ENCODE data around the gene C22orf39.

The C22orf39 gene

GRCh38 chr22:19406846-19407245 lies 40.7 kb downstream of the C22orf39 start:
- TF ChIP-seq CTCF (IDR thresholded peaks at IDR 0.05; ENCODE audit: low read length, missing control alignments), result no peak
- no peak for DNase-seq (ENCODE audit: low read depth)
- no peak overlapping the region for H3K4me3 ChIP-seq (replicated peaks; ENCODE audit: low read depth, low read length)

- DNase-seq (ENCODE audit: low read depth), result no peak
- no peak for TF ChIP-seq CTCF (IDR thresholded peaks at IDR 0.05; ENCODE audit: low read length, missing control alignments)
- no peak overlapping the region for H3K4me3 ChIP-seq (replicated peaks; ENCODE audit: low read depth, low read length)
Measured at GRCh38 chr22:19406281-19406811, 41.2 kb downstream of the C22orf39 start.

DNA sequence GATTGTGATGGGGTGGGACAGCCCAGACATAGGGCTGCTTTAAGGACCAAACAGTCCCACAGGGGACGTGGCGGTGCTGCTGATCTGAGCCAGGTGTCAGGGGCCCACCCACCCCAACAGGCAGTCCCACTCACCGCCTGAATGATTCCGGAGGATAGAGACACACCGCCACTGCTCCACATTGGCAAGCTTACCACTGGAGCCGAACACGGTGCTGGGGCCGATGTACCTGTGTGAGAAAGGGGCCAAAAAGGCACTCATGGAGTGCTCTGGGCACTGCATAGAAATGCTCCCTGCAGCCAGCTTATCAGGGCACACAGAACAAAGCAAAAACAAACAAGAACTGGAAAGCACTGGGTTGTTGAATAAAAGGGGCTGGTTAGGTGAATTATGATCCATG lies 41.9 kb downstream of the C22orf39 start:
- TF ChIP-seq CTCF (IDR thresholded peaks at IDR 0.05; ENCODE audit: low read length, missing control alignments), result no peak
- H3K4me3 ChIP-seq (replicated peaks; ENCODE audit: low read depth, low read length), result no peak overlapping the region

GRCh38 chr22:19405133-19405532 lies 42.4 kb downstream of the C22orf39 start:
- DNase-seq (ENCODE audit: low read depth), result no peak
- TF ChIP-seq CTCF (IDR thresholded peaks at IDR 0.05; ENCODE audit: low read length, missing control alignments), result no peak

More for the DNA sequence above, 41.9 kb downstream of the C22orf39 start:
- no peak for DNase-seq (ENCODE audit: low read depth)

GRCh38 chr22:19404676-19405075 lies 42.8 kb downstream of the C22orf39 start:
- TF ChIP-seq CTCF (IDR thresholded peaks at IDR 0.05; ENCODE audit: low read length, missing control alignments), result no peak
- no peak for DNase-seq (ENCODE audit: low read depth)
- H3K4me3 ChIP-seq (replicated peaks; ENCODE audit: low read depth, low read length), result no peak overlapping the region

More at GRCh38 chr22:19405133-19405532, 42.4 kb downstream of the C22orf39 start:
- no peak overlapping the region for H3K4me3 ChIP-seq (replicated peaks; ENCODE audit: low read depth, low read length)

- no peak for DNase-seq (ENCODE audit: low read depth)
- no peak for TF ChIP-seq CTCF (IDR thresholded peaks at IDR 0.05; ENCODE audit: low read length, missing control alignments)
Measured at GRCh38 chr22:19402642-19403191, 44.8 kb downstream of the C22orf39 start.

GRCh38 chr22:19401483-19401882 lies 46.0 kb downstream of the C22orf39 start:
- no peak for TF ChIP-seq CTCF (IDR thresholded peaks at IDR 0.05; ENCODE audit: low read length, missing control alignments)
- no peak for DNase-seq (ENCODE audit: low read depth)
- H3K4me3 ChIP-seq (replicated peaks; ENCODE audit: low read depth, low read length), result no peak overlapping the region

More at GRCh38 chr22:19402642-19403191, 44.8 kb downstream of the C22orf39 start:
- H3K4me3 ChIP-seq (replicated peaks; ENCODE audit: low read depth, low read length), result no peak overlapping the region

Data from fibroblast of pulmonary artery (primary cell).